IMR-90 (cell line): ENCODE data around the gene ZDHHC6.
A peak's percentile ranks its signal among the peaks of the same experiment; 100 is the strongest.

Experiments
- BHLHE40 ChIP-seq: fragments of 150-350 bp; IDR thresholded peaks from 2 replicates; pipeline ENCODE4 v1.6.1; 2016; ENCODE audit warnings: mild to moderate bottlenecking, low read depth, low read length
- CEBPB ChIP-seq: IDR thresholded peaks from 2 replicates; pipeline ENCODE4 v1.6.1; 2012; ENCODE audit warnings: low read depth, low read length, improper control_type of control experiment
- CTCF ChIP-seq: conservative IDR thresholded peaks from 2 replicates; pipeline ENCODE4 v1.5.1; 2012; ENCODE audit warnings: mild to moderate bottlenecking, low read depth, low read length, improper control_type of control experiment
- ELK1 ChIP-seq: fragments of 150-350 bp; IDR thresholded peaks from 2 replicates; pipeline ENCODE4 v1.6.1; 2016; ENCODE audit warnings: low read depth, mild to moderate bottlenecking, low read length, moderate library complexity, borderline replicate concordance
- FOS ChIP-seq: fragments of 150-350 bp; IDR thresholded peaks from 2 replicates; pipeline ENCODE4 v1.6.1; 2016; ENCODE audit warnings: low read depth, low read length
- MAFK ChIP-seq: IDR thresholded peaks from 2 replicates; pipeline ENCODE4 v1.6.1; 2012; ENCODE audit warnings: low read depth, low read length, improper control_type of control experiment
- MAZ ChIP-seq: IDR thresholded peaks from 2 replicates; pipeline ENCODE4 v1.6.1; 2012; ENCODE audit warnings: low read depth, mild to moderate bottlenecking, low read length, improper control_type of control experiment, moderate library complexity, borderline replicate concordance
- MXI1 ChIP-seq: IDR thresholded peaks from 2 replicates; pipeline ENCODE4 v1.6.1; 2012; ENCODE audit warnings: low read depth, mild to moderate bottlenecking, low read length, moderate library complexity, borderline replicate concordance
- POLR2A ChIP-seq: IDR thresholded peaks from 2 replicates; pipeline ENCODE4 v1.6.1; 2012; ENCODE audit warnings: mild to moderate bottlenecking, low read depth, low read length
- RAD21 ChIP-seq: IDR thresholded peaks from 2 replicates; pipeline ENCODE4 v1.6.1; 2012; ENCODE audit warnings: low read length, improper control_type of control experiment
- RCOR1 ChIP-seq: IDR thresholded peaks from 2 replicates; pipeline ENCODE4 v1.6.1; 2012; ENCODE audit warnings: mild to moderate bottlenecking, low read length, improper control_type of control experiment; ENCODE audit not compliant: insufficient replicate concordance
- RFX5 ChIP-seq: IDR thresholded peaks from 2 replicates; pipeline ENCODE4 v1.8.0; 2012; ENCODE audit warnings: low read depth, mild to moderate bottlenecking, low read length, moderate library complexity
- SMC3 ChIP-seq: fragments of 150-350 bp; IDR thresholded peaks from 2 replicates; pipeline ENCODE4 v1.6.1; 2016; ENCODE audit warnings: low read depth, mild to moderate bottlenecking, antibody characterized with exemption, low read length, moderate library complexity
- USF2 ChIP-seq: fragments of 150-350 bp; IDR thresholded peaks from 2 replicates; pipeline ENCODE4 v1.6.1; 2017; ENCODE audit warnings: mild to moderate bottlenecking, antibody characterized with exemption, low read length, low read depth

- no peak for TF ChIP-seq POLR2A
- TF ChIP-seq CTCF = no peak
- TF ChIP-seq USF2 = no peak
- TF ChIP-seq BHLHE40 = peak; percentile 55
- TF ChIP-seq MAZ = no peak
- TF ChIP-seq SMC3 = no peak
- TF ChIP-seq RCOR1 = no peak
- no peak for TF ChIP-seq CEBPB
- no peak for TF ChIP-seq RFX5
- TF ChIP-seq RAD21 = no peak
- no peak for TF ChIP-seq MAFK
- no peak for TF ChIP-seq MXI1
- no peak for TF ChIP-seq ELK1
- TF ChIP-seq FOS = no peak
These were observed 57.4 kb downstream of the ZDHHC6 start for GRCh38 chr10:112389271-112389822.
